GM18873 (cell line): ENCODE data around the gene OR14I1.
"Not testable (repeated sequence)": the region's sequence is repeated elsewhere in the genome, so short reads cannot be mapped to it uniquely, and the experiment has no call there.

Experiments
- ATAC-seq: cut with Tn5 transposase; IDR thresholded peaks from one replicate; pipeline ENCODE4 v1.9.1; 2021; ENCODE audit warnings: mild to moderate bottlenecking, moderate library complexity, moderate number of reproducible peaks; ENCODE audit not compliant: unreplicated experiment, low FRiP score

OR14I1 gene

GRCh38 chr1:248688527-248689298 lies 13.9 kb downstream of the OR14I1 start:
- peak; percentile 58 for ATAC-seq

- ATAC-seq, result peak; percentile 89
Observed at GRCh38 chr1:248686815-248687214, 15.8 kb downstream of the OR14I1 start.

GRCh38 chr1:248681651-248682050 lies 20.9 kb downstream of the OR14I1 start:
- no peak for ATAC-seq

- no peak for ATAC-seq
Observed at GRCh38 chr1:248670003-248670402, 32.6 kb downstream of the OR14I1 start.

GRCh38 chr1:248663453-248664328 lies 38.9 kb downstream of the OR14I1 start:
- ATAC-seq, result peak; percentile 85

GRCh38 chr1:248656797-248657196 lies 45.8 kb downstream of the OR14I1 start:
- ATAC-seq, result not testable (repeated sequence)

GRCh38 chr1:248655354-248655753 lies 47.2 kb downstream of the OR14I1 start, which contains the start of gene OR2T27:
TSS of gene OR2T27 (minus strand) at chr1:248655528. CDS start at chr1:248650884, 4,644 bp downstream.
- ATAC-seq, result not testable (repeated sequence)
